Tibial nerve (tissue), 4 donors: ENCODE measurements around the gene ADAMTS17. TPM values are rescaled to one million over a fixed set of nuclear protein-coding genes. Genes with fewer than 3 reads are reported as not detected.

Source experiments
- DNase-seq, 2 donors: peaks; one replicate each; pipeline ENCODE4 v3.0.0-alpha.2; 2019; ENCODE audit warnings: low spot score in 2 of 2
- H3K27ac ChIP-seq, 4 donors: fragments of 200-600 bp; sonication (generic) in 3 of 4; one replicate each; pipeline ENCODE4 v1.5.1; 2017 to 2019; ENCODE audit warnings: mild to moderate bottlenecking in 1 of 4
- H3K27me3 ChIP-seq, 2 donors: fragments of 200-600 bp; sonication (generic) in 1 of 2; one replicate each; pipeline versions ENCODE4 v1.5.1 to v1.6.0; 2017 to 2019
- H3K36me3 ChIP-seq, 3 donors: fragments of 200-600 bp; sonication (generic); one replicate each; pipeline ENCODE4 v1.5.1; 2018 to 2019
- H3K4me1 ChIP-seq, 4 donors: fragments of 200-600 bp; sonication (generic) in 3 of 4; one replicate each; pipeline ENCODE4 v1.5.1; 2017 to 2019
- H3K4me3 ChIP-seq, 4 donors: fragments of 200-600 bp; sonication (generic) in 3 of 4; one replicate each; pipeline ENCODE4 v1.5.1; 2017 to 2019; ENCODE audit warnings: mild to moderate bottlenecking in 1 of 4, moderate library complexity in 1 of 4
- H3K9me3 ChIP-seq, 4 donors: fragments of 200-600 bp; sonication (generic) in 3 of 4; one replicate each; pipeline ENCODE4 v1.5.1; 2017 to 2019
- CTCF ChIP-seq, 5 experiments: fragments of 200-600 bp in 3 of 5; fragments of 450-650 bp in 2 of 5; sonication (generic) in 3 of 5; IDR thresholded peaks; one replicate each; pipeline ENCODE4 v1.5.1; 2016 to 2019; ENCODE audit warnings: antibody characterized with exemption in 5 of 5, mild to moderate bottlenecking in 3 of 5, moderate library complexity in 2 of 5
- EP300 ChIP-seq, 2 donors: sonication (generic); formaldehyde crosslinking; IDR thresholded peaks; one replicate each; pipeline ENCODE4 v1.6.1; 2017; ENCODE audit warnings: antibody characterized with exemption in 2 of 2, mild to moderate bottlenecking in 1 of 2
- POLR2A ChIP-seq, 2 donors: fragments of 450-650 bp; IDR thresholded peaks; one replicate each; pipeline ENCODE4 v1.6.1; 2017; ENCODE audit warnings: antibody characterized with exemption in 2 of 2, mild to moderate bottlenecking in 2 of 2, moderate library complexity in 2 of 2
- WGBS, 2 donors: methylation state at CpG; one replicate each; pipeline ENCODE4 v1.1.5; 2018; 5-methylcytosine and 5-hydroxymethylcytosine counted together
- total RNA-seq, 4 donors: library from RNA; depleted of rRNA; stranded (reverse); fragments of >200 nt; gene quantifications; one replicate each; pipeline ENCODE4 v1.1.0, GENCODE V29; 2016

ADAMTS17 gene
- total RNA-seq, 4 donors from 2014 or later = 0.66 to 5.5 (median 3.7) TPM

- H3K4me3 ChIP-seq = no peak overlapping the region
- H3K9me3 ChIP-seq = peaks cover 0 to 6% (median 0%) of the 10 kb centered on the region in 4 donors
- peaks cover 0 to 31% (median 0%) of the 10 kb centered on the region in 4 donors for H3K4me1 ChIP-seq
- WGBS, 2 donors = 61 to 64% methylated on average over 14 of the region's 14 CpGs
- no peak for DNase-seq
- H3K27ac ChIP-seq = no peak overlapping the region
- H3K27me3 ChIP-seq = no peaks in the 10 kb centered on the region
- H3K36me3 ChIP-seq = no peaks in the 10 kb centered on the region
- TF ChIP-seq CTCF (IDR thresholded peaks at IDR 0.05) = no peak
- no peak for TF ChIP-seq POLR2A (IDR thresholded peaks at IDR 0.05)
- no peak for TF ChIP-seq EP300 (IDR thresholded peaks at IDR 0.05)
Measured at GRCh38 chr15:100310513-100311153, 31.1 kb downstream of the ADAMTS17 start.

DNA sequence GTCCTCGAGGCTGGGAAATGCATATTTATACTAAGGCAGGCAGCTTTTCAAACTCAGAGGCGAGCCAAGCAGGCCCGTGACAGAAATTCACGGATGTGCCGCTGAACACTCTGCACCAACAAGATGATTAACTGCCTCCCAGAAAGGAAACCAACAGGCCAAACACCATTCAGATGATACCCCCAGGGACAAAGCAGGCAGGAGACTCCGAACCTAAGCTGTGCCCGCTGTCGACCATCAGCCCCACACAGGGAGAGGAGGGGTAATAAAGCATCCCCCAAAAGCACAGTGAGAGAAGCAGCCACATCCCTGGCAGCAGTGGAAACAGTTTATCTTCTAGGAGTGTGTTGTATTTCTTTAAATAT, 31.8 kb downstream of the ADAMTS17 start:
- no peak for DNase-seq
- Histone ChIP-seq H3K27me3 (no peaks in the 10 kb centered on the region), H3K4me3 (no peak overlapping the region), H3K36me3 (no peaks in the 10 kb centered on the region), H3K27ac (no peak overlapping the region), H3K9me3 (peaks cover 0 to 6% (median 0%) of the 10 kb centered on the region in 4 donors), H3K4me1 (peaks cover 0 to 31% (median 0%) of the 10 kb centered on the region in 4 donors)
- WGBS, 2 donors = 63 to 70% methylated on average over 8 of the region's 8 CpGs
- no peak for TF ChIP-seq EP300 (IDR thresholded peaks at IDR 0.05)
- TF ChIP-seq CTCF (IDR thresholded peaks at IDR 0.05) = no peak
- no peak for TF ChIP-seq POLR2A (IDR thresholded peaks at IDR 0.05)

DNA sequence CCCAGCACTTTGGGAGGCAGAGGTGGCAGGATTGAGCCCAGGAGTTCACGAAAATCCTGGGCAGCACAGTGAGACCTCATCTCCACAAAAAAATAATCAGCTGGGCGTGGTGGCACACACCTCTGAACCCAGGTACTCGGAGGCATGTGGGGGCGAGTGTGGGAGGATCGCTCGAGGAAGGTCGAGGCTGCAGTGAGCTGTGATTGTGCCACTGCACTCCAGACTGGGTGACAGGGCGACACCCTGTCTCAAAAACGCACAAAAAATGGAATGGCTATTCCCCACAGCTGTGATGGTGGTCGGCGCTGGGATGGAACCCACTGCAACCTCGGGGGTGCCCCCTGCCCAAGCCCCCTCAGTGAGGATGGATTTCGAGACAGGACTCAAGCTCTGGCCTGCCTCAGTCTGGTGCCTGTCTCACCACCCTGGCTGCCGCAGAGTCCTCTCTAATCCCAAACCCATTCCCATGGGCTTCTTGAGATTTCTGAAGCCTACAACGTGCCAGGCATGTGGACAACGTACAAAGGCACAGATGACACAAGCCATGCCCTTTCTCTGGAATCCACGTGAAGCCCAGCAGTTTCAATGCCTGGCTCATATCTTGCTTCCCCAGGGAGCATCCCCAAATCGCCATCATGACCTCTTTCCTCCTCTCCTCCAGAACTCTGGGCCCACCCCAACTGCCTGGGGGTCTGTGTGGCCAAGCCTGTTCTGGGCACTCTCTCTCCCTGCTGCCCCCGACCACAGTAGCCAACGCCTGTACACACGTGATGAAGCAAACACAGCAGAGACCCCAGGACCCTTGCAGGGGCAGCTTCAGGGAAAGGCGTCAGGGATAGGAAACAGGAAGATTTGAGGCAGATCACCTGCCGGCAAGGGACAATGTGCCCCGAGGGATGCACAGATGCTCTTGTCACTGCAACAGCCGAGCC, 32.4 kb downstream of the ADAMTS17 start:
- Histone ChIP-seq H3K9me3 (peaks cover 0 to 6% (median 0%) of the 10 kb centered on the region in 4 donors), H3K27ac (peak overlapping the region in 1 of 4 donors; percentile 64), H3K27me3 (no peaks in the 10 kb centered on the region), H3K36me3 (no peaks in the 10 kb centered on the region), H3K4me3 (no peak overlapping the region), H3K4me1 (peaks cover 0 to 31% (median 0%) of the 10 kb centered on the region in 4 donors)
- no peak for TF ChIP-seq EP300 (IDR thresholded peaks at IDR 0.05)
- no peak for TF ChIP-seq POLR2A (IDR thresholded peaks at IDR 0.05)
- TF ChIP-seq CTCF (IDR thresholded peaks at IDR 0.05) = no peak
- DNase-seq = no peak
- 86 to 89% methylated on average over 25 of the region's 25 CpGs for WGBS, 2 donors

DNA sequence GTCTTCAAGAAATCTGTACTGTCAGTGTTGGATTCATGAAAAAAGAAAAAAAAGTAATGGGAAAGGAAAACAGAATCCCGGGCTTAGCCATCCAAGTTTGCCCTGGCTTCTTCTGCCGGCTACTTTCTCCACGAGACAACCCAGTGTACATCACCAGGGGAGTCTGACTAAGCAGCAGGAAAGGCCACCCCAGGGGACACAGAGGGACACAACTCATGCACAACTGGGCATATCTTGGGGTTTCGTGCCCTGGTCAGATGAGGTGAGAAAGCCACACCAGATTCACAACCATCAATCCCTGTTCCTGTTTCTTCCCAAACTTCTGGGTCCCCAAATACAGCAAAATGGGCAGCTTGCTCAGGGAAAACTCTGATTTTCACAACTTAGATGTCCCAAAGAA, 33.2 kb downstream of the ADAMTS17 start:
- TF ChIP-seq EP300 (IDR thresholded peaks at IDR 0.05) (no peak), POLR2A (IDR thresholded peaks at IDR 0.05) (no peak), CTCF (IDR thresholded peaks at IDR 0.05) (no peak)
- DNase-seq = no peak
- Histone ChIP-seq H3K4me3 (no peak overlapping the region), H3K36me3 (no peaks in the 10 kb centered on the region), H3K27ac (peak overlapping the region in 2 of 4 donors; percentile 6 to 64), H3K4me1 (peaks cover 0 to 31% (median 0%) of the 10 kb centered on the region in 4 donors), H3K27me3 (no peaks in the 10 kb centered on the region), H3K9me3 (peaks cover 0 to 6% (median 0%) of the 10 kb centered on the region in 4 donors)
- 55 to 59% methylated on average over 4 of the region's 4 CpGs for WGBS, 2 donors

GRCh38 chr15:100308213-100308600, 33.6 kb downstream of the ADAMTS17 start:
- peak in 1 of 2 donors; percentile 49 for DNase-seq
- Histone ChIP-seq H3K4me1 (peaks cover 0 to 31% (median 0%) of the 10 kb centered on the region in 4 donors), H3K36me3 (no peaks in the 10 kb centered on the region), H3K27me3 (no peaks in the 10 kb centered on the region), H3K27ac (peak overlapping the region in 2 of 4 donors; percentile 6 to 64), H3K9me3 (peaks cover 0 to 6% (median 0%) of the 10 kb centered on the region in 4 donors), H3K4me3 (peak overlapping the region in 1 of 4 donors; percentile 20)
- WGBS, 2 donors = 39 to 41% methylated on average over 7 of the region's 7 CpGs
- TF ChIP-seq POLR2A (IDR thresholded peaks at IDR 0.05) = no peak
- TF ChIP-seq EP300 (IDR thresholded peaks at IDR 0.05) = peak in 1 of 2 donors; percentile 36
